Gastrocnemius medialis (tissue), 4 donors: Measurements from ENCODE around the gene BBS1.

Experiments used
- POLR2A ChIP-seq, 2 donors: fragments of 450-650 bp; IDR thresholded peaks; one replicate each; pipeline ENCODE4 v1.6.1; 2017; ENCODE audit warnings: antibody characterized with exemption in 2 of 2, mild to moderate bottlenecking in 2 of 2, moderate library complexity in 2 of 2
- TF ChIP-seq, protein P1 (sequence below), 5 experiments: fragments of 450-650 bp in 3 of 5; fragments of 200-600 bp in 2 of 5; sonication (generic) in 2 of 5; IDR thresholded peaks in 4 of 5; conservative IDR thresholded peaks in 1 of 5; 1 replicate in 4 of 5; 2 replicates in 1 of 5; pipeline ENCODE4 v1.5.1; 2016 to 2019; ENCODE audit warnings: antibody characterized with exemption in 5 of 5, mild to moderate bottlenecking in 3 of 5, moderate library complexity in 3 of 5

- no peak for TF ChIP-seq POLR2A (IDR thresholded peaks at IDR 0.05)
- TF ChIP-seq, protein P1, sequence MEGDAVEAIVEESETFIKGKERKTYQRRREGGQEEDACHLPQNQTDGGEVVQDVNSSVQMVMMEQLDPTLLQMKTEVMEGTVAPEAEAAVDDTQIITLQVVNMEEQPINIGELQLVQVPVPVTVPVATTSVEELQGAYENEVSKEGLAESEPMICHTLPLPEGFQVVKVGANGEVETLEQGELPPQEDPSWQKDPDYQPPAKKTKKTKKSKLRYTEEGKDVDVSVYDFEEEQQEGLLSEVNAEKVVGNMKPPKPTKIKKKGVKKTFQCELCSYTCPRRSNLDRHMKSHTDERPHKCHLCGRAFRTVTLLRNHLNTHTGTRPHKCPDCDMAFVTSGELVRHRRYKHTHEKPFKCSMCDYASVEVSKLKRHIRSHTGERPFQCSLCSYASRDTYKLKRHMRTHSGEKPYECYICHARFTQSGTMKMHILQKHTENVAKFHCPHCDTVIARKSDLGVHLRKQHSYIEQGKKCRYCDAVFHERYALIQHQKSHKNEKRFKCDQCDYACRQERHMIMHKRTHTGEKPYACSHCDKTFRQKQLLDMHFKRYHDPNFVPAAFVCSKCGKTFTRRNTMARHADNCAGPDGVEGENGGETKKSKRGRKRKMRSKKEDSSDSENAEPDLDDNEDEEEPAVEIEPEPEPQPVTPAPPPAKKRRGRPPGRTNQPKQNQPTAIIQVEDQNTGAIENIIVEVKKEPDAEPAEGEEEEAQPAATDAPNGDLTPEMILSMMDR (IDR thresholded peaks at IDR 0.05 in 4 of 5, conservative IDR thresholded peaks at IDR 0.05 in 1 of 5) = no peak
Measured at GRCh38 chr11:66561178-66561974, 50.9 kb downstream of the BBS1 start.
